ENCODE data around the gene SLC35G6. TPM values are rescaled to one million over a fixed set of nuclear protein-coding genes. Genes with fewer than 3 reads are reported as not detected.

Gene SLC35G6
- total and polyA plus RNA-seq, 2 of the 13 experiments (the other 11 are each of a cell fraction or from before 2014, with no cell fraction given) = 0.07 TPM; not detected in 1

- no peak for TF ChIP-seq ISX (CRISPR knock-in tag; conservative IDR thresholded peaks at IDR 0.05)
- TF ChIP-seq ZNF773 (CRISPR knock-in tag; IDR thresholded peaks at IDR 0.05; ENCODE audit: borderline replicate concordance) = no peak
- TF ChIP-seq ZNF598 (CRISPR knock-in tag; IDR thresholded peaks at IDR 0.05; ENCODE audit: borderline replicate concordance) = 0 out of 2 replicates have a peak, but pooled peaks have one; percentile 31
- TF ChIP-seq TRIM22 (IDR thresholded peaks at IDR 0.05) = no peak
- TF ChIP-seq CHCHD3 (CRISPR knock-in tag; IDR thresholded peaks at IDR 0.05) = no peak
- no peak for TF ChIP-seq BCL6 (CRISPR knock-in tag; IDR thresholded peaks at IDR 0.05)
- TF ChIP-seq MXD4 (CRISPR knock-in tag; IDR thresholded peaks at IDR 0.05) = no peak; the same call in 1 of the 2 replicates
- no peak for TF ChIP-seq GZF1 (CRISPR knock-in tag; IDR thresholded peaks at IDR 0.05)
- no peak for TF ChIP-seq ZFP41 (CRISPR knock-in tag; IDR thresholded peaks at IDR 0.05; ENCODE audit: borderline replicate concordance)
- no peak for TF ChIP-seq GLMP (CRISPR knock-in tag; IDR thresholded peaks at IDR 0.05; ENCODE audit: borderline replicate concordance)
- TF ChIP-seq SNAI1 (CRISPR knock-in tag; IDR thresholded peaks at IDR 0.05; ENCODE audit: borderline replicate concordance) = no peak
- no peak for TF ChIP-seq BRCA1 (CRISPR knock-in tag; IDR thresholded peaks at IDR 0.05)
- TF ChIP-seq, protein P1, sequence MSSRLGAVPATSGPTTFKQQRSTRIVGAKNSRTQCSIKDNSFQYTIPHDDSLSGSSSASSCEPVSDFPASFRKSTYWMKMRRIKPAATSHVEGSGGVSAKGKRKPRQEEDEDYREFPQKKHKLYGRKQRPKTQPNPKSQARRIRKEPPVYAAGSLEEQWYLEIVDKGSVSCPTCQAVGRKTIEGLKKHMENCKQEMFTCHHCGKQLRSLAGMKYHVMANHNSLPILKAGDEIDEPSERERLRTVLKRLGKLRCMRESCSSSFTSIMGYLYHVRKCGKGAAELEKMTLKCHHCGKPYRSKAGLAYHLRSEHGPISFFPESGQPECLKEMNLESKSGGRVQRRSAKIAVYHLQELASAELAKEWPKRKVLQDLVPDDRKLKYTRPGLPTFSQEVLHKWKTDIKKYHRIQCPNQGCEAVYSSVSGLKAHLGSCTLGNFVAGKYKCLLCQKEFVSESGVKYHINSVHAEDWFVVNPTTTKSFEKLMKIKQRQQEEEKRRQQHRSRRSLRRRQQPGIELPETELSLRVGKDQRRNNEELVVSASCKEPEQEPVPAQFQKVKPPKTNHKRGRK (CRISPR knock-in tag; IDR thresholded peaks at IDR 0.05) = no peak
- TF ChIP-seq CEBPZ (IDR thresholded peaks at IDR 0.05; ENCODE audit: low read length) = no peak
- TF ChIP-seq POGZ (CRISPR knock-in tag; IDR thresholded peaks at IDR 0.05) = no peak
- no peak for TF ChIP-seq ZNF570 (CRISPR knock-in tag; IDR thresholded peaks at IDR 0.05; ENCODE audit: borderline replicate concordance)
- TF ChIP-seq MATR3 (CRISPR knock-in tag; IDR thresholded peaks at IDR 0.05) = no peak
- no peak for TF ChIP-seq ZNF776 (CRISPR knock-in tag; IDR thresholded peaks at IDR 0.05)
- TF ChIP-seq ZFP91 (CRISPR knock-in tag; IDR thresholded peaks at IDR 0.05; ENCODE audit: borderline replicate concordance) = 0 out of 2 replicates have a peak, but pooled peaks have one; percentile 8
These were observed 3.7 kb downstream of the SLC35G6 start (continued) for GRCh38 chr17:7484919-7485377.

All from HepG2 (cell line).